Activated T-cell treated with anti-CD3 and anti-CD28 coated beads, Interleukin-2, amount 50 U/mL, for 48 hours (primary cell): ENCODE measurements around the gene TEX52.
A peak's percentile ranks its signal among the peaks of the same experiment; 100 is the strongest.

Source experiments
- DNase-seq, 2 experiments: peaks; one replicate each; pipeline ENCODE4 v3.0.0-alpha.2; 2020

The TEX52 gene

DNA sequence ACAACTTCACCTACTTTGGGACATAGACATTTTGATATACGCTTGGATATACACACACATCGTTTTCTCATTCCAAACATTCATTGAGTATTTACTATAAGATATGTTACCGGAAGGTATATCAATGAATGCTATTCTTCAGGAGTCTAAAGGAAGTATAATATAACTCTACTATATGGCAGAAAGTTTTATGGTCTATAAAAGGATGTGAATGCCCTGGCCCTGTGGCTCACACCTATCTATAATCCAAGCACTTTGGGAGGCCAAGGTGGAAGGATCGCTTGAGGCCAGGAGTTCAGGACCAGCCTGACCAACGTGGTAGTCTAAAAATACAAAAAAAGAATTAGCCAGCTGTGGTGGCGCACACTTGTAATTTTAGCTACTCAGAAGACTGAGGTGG, 27.6 kb downstream of the TEX52 start:
- DNase-seq = no peak

DNA sequence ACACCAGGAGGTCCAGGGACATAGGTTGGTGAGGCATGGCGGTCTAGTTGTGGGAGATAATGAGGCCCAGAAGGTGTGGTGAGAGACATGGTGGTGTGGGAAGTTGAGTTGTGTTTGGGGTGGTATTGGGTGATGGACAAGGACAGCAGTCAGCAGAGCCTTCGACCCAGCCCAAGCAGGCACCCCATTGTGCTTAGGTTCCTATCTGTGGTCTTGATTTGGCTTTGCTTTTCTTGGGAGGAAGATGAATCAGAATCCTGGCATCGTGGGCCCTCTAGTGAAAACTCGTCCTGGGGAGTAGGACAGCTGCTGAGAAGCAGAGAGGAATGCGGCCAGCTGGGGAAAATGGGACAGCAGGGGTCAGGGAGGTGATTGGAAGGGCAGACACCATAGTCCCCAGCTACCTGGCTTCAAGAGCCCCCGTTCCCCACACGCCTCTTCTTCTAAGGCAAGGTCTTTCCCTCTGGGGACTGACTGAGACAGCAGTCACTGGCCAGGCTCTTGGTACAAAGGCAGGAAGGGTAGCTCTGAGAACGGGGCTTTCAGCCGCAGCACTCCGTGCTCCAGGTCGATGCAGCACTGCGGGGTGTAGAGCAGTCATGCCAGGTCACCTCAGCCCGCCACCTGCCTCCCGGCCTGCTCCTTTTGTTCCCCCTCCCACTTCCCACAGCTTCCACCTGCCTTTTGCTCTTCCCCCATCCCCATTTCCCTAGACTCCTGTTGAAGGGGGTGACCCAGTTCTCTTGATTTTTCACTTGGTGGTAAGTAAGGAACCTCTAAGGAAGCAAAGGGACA, 29.9 kb downstream of the TEX52 start:
- no peak for DNase-seq

DNA sequence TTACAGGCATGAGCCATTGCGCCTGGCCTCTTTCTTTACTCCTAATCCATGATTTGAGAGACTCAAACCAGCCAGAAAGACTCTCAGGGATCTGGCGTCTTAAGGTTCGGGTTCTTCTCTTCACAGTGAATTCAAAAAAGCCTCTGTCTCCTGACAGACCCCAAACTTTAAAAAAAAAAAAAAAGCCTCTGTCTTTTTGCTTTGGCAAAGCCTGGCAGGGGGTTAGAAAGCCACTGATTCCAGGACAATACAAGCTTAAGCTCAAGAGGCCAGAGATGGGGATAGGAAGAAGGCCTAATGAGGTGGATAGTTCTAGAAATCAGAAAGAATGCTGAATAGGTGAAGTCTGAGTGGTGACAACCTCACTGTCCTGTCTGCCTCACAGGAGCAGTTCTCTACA, 30.8 kb downstream of the TEX52 start:
- no peak for DNase-seq

DNA sequence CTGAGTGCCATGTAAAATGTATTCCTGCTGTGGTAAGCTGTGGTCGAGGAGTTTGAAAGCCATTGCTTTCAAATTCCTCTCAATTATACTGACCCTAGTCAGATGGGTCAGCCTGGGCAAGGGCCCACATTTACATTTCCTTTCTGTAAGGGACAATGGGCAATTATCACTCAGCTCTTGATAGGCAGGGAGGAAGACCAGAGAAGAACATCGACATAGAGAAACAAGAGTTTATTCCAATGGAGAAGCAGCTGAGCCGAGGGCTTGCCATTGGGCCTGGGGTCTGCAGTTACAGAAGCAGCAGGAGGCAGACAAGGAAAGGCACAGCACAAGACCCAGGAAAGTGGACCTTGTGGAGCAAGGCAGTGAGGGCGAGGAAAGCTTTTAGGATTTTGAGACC, 31.7 kb downstream of the TEX52 start:
- no peak for DNase-seq

DNA sequence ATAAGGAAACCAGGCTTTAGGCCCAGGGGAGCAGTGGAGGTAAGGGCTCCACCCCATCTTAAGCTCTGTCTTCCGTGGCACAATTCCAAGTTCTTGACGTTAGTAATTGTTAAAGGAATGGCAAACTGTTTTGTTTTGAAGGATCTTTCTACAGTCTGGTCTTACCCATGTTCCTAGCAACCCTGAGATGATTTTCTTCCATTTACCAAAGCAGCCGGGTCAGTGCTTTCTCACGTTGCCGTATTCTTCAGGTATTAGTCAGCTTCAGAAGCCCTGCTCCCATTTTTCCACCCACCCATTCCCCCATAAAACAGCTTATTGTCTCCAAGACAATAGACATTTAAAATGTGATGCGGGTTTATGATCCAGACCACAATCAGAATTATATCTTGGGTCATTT, 32.3 kb downstream of the TEX52 start:
- no peak for DNase-seq

DNA sequence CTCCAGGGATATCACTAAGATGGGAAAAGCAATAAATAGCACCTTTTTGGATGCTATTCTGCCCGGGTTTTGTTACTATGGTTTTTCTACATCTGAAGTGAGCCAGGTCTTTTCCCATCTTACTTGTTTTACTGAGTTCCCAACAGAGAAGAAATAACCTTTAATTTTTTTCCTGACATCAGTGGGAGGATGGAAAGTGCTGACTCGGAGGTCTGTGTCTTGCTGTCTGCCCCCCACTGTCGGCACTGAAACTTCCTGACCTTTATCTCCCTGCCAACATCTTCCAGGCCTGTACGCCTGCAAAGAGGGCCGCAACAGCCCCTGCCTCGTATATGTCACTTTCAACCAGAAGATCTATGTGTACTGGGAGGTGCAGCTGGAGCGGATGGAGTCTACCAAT, 33.4 kb downstream of the TEX52 start:
- no peak for DNase-seq

DNA sequence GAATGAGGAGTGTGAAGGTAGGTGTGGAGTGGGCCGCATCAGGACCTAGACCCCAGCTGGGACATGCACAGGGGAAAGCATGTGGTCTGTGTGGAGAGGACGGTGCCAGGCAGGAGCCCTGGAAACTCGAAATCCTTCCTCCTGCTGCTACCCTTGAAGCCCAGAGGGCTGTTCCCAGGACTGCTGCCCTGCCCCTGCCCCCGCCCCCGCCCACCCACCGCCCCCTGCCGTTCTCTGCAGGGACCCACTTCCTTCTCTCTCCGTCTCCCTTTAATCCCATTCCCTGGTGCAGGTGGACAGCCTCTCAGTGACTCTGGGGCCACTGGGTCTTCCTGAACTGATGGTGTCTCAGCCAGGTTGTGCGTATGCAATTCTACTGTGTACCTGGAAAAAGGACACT, 36.4 kb downstream of the TEX52 start:
- DNase-seq = no peak

DNA sequence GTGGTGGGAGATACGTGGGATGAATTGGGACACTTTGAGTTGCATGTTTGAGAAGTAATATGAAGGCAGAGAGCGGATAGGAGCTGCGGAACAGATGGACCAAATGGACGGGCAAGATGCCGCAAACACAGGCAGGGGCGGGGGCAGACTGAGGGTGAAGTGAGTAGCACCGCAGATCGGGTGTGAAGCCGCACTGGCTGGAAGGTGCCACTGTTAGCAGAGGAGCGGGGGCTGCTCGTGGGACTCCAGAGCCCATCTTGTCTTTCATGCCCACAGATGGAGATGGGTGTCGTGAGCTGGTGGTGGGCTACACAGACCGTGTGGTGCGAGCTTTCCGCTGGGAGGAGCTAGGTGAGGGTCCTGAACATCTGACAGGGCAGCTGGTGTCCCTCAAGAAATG, 37.0 kb downstream of the TEX52 start:
- DNase-seq = no peak

DNA sequence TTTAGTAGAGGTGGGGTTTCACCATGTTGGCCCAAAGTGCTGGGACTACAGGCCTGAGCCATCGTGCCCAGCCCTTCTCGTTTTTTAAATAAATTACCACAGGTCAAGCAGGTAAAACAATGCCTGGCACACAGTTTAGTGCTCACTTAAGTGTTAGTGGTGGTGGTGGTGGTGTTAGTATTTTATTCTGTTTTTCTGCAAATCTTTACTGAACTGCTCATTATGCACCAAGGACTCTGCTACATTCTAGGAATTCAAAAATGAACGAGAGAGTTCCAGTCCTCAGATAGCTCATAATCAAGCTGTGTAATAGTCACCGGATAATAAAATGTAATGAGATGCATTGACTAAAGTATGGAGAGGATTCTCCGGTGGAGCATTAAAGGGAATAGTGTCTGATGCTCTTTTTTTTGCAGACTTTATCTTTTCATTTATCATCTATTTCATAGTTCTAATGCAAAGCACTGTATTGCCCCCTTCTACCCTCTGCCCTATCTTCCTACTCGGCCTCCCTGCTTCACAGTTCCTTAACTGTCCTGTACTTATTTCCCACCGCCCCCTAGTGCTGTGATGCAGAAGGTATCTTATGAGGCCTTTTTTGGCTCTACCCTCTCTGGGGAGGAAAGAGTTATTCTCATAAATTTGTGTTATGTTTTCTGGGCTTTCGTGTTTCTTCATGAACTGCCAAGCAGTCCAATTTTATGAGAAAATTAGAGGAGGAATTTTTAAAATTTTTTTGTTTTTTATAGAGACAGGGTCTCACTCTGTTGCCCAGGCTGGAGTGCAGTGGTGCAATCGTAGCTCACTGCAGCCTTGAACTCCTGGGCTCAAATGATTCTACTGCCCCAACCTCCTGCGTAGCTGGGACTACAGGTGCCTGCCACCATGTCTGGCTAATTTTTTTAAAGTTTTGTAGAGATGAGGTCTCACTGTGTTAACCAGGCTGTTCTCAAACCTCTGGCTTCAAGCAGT, 43.3 kb downstream of the TEX52 start:
- DNase-seq = peak; percentile 54

DNA sequence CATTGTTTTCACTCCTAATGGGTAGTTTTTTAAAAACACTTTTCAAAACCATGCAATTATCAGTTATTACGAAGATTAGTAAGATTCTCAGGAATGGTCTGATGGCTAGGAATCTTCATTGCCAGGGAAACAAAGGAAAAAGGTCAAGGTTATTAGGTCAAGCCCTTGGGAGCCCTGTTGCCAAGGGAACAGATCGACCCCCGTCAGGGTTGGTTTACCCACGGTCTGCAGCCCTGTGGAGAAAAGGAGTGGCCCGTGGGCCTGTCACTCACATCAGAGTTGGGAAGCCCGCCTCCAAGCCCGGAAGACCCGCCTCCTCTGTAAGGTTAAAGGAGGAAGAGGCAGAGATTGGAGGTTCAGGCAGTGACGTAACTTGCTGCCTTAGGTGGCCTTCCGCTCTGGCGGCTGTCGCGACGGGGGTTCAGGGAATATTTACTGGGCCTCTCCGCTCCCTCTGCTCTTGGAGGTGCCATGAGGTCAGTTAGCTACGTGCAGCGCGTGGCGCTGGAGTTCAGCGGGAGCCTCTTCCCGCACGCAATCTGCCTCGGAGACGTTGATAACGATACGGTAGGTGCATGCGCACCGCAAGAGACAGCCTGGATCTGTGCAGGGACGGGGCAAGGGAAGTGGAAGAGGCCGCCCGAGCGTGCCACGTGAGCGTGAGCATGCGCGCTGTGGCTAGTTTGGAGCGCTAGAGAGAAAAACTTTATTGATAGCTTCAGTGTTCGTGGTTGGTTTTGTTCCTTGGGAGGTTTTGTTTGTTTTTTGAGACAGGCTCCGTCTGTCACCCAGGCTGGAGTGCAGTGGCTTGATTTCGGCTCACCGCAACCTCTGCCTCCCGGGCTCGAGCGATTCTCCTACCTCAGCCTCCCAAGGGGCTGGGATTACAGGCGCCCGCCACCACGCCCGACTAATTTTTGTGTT, 44.3 kb downstream of the TEX52 start, which contains the start of gene ITFG2:
TSS of gene ITFG2 (plus strand) at position 379 of the 924 bp plus-strand sequence. CDS start at position 472, 93 bp downstream.
- peak; percentile 96 to 97 for DNase-seq

DNA sequence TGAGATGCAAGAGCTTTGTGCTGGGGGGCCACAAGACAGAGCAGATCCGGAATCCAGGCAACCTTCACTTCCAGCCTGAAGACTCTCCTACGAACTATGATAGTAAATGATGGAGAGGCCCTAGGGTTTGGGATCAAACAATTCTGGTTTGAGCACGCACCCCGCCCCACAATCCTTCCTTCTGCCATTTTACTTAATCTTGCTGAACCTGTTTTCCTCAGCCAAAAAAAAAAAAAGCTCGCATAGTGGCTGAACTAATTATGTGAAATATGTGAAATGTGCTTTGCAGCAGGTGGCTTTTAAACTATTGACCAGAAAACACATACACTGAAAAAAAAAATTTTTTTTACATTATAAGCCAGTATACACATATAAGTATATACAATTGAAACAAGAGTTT, 45.0 kb downstream of the TEX52 start:
- no peak for DNase-seq

DNA sequence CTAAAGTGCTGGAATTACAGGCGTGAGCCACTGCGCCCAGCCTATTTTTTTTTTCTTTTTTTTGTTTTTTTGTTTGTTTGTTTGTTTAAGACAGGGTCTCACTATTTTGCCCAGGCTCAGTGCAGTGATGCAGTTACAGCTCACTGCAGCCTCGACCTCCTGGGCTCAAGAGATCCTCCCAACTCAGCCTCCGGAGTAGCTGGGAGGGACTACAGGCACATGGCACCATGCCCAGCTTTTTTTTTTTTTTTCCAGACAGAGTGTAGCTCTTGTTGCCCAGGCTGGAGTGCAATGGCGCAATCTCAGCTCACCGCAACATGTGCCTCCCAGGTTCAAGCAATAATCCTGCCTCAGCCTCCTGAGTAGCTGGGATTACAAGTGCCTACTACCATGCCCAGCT, 50.1 kb downstream of the TEX52 start:
- DNase-seq = no peak

DNA sequence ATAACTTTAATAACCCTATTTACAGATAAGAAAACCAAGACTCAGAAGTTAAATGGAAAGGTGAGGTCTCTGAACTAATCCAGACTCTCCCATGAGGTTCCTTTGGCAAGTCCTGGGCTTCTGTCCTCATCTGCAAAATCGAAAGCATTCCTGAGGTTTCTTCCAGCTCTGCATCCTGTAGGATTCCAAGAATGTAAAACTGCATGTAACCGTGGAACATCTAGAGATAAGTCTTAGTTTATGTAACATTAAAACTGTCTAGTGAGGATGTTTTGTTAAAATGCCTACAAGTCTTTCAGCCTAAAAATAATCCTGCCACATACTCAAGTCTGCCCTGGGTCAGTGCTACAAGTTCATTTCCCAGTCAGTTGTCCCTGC, 51.7 kb downstream of the TEX52 start:
- DNase-seq = no peak

DNA sequence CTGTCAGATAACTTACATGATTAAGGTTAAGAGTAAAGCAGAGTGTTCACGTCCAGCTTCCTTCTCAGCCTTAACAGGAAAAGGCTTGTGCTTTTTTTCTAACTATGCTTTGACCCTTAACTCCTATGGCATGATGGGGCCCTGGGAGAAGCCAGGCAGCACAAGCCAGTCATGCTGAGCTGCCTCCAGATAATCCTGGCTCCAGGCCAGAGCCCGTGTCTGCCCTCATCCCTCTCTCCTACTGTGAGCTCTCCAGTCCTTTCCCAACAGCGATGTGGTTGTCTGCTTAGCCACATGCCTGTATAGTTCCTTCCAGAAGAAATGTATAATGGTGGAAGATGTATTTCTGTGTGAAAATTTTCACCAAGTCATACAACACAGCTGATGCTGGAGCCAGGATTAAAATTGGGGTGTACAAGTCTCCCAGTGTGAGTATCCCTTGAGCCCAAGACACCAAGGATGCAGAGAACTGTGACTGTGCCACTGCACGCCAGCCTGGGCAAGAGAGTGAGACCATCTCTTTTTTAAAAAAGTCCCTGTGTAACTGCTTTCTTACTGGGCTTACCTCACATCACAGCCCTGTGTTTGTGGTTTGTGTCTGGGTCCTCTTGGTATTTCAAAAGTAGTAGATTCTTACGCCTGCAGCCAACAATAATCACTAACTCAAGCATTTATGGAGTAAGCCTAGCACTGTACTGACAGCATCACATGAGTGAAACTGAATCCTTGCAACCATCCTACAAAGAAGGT, 52.3 kb downstream of the TEX52 start:
- DNase-seq = no peak

DNA sequence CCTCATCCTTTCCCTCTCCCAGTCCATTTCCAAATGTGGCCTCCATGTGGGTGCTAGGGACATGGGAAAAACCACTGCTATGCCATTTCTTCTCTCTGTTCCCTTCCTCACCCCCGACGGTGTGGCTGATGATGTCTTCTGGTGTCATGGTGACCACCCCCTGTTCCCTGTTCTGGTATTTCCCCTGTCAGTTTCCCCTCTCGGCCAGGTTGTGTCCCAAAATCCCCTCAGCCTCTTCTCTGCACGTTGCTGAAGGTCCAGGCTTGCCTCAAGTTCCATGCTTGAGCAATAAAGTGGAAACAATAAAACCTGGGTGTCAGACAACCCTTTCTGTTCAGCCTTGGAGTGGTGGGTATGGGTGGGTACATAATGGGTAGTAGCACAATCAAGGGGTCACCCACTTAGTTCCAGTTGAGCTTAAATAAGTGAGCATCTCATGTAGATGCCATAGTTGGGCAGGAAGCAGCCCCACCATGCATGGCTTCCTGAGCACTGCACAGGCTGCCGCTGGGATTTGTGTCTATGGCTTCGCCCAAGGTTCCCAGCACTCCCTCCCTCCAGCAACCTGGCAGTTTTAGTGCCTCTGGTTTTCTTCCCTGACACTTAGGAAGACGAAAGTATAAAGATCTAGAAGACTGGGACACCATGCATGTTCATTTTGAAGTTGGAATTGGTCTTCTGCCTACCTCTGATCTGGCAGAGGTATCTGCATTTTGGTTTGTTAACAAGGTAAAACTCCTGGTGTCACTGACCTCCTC, 53.0 kb downstream of the TEX52 start:
- no peak for DNase-seq

DNA sequence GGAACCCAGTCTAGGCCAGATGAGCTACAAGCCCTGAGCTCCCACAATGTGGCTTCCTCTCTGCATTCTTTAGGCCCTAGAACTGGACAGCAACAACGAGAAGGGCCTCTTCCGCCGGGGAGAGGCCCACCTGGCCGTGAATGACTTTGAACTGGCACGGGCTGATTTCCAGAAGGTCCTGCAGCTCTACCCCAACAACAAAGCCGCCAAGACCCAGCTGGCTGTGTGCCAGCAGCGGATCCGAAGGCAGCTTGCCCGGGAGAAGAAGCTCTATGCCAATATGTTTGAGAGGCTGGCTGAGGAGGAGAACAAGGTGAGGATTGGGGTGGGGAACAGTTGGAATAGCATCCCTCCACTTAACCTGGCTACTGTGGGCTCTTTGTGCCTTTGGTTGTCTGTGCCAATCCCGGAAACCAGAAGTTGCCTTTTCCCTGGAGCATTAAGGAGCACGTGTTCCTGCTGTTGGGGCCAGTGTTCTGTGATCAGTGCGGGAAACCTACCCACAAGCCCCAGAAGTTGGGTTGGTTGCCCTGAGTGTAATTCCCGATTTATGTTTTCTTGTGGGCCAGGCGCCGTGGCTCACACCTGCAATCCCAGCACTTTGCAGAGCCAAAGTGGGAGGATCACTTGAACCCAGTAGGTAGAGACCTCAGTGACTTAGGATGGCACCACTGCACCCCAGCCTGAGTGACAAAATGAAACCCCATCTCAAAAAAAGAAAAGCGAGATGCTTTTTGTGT, 55.6 kb downstream of the TEX52 start:
- no peak for DNase-seq

DNA sequence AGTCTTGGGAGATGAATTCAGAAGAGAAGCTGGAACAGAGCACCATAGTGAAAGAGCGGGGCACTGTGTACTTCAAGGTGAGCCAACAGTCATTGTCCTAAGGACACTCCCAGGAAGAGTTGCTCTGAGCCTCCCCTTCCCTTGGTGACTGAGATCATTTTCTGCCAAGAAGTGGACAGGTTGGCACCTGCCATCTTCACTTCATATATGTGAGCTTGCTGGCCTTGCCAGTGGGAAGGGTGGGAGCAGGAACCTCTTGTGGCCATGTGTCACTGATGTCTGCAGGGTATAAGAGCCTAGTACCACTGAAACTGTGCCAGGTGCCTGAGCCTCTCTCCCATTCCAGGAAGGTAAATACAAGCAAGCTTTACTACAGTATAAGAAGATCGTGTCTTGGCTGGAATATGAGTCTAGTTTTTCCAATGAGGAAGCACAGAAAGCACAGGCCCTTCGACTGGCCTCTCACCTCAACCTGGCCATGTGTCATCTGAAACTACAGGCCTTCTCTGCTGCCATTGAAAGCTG, 56.7 kb downstream of the TEX52 start:
- DNase-seq = no peak
